HuH-7 (cell line): ENCODE results near the gene KIF3C.
A peak's percentile ranks its signal among the peaks of the same experiment; 100 is the strongest.
"Not testable (repeated sequence)": the region's sequence is repeated elsewhere in the genome, so short reads cannot be mapped to it uniquely, and the experiment has no call there.

Experiments
- DNase-seq: peaks from one replicate; pipeline ENCODE4 v3.0.0; 2011; ENCODE audit warnings: low spot score

KIF3C gene

GRCh38 chr2:25982273-25982967 is at the start of gene KIF3C:
Gene KIF3C (minus strand): TSS chr2:25982497. CDS start chr2:25981917, 580 bp downstream.
- DNase-seq = peak; percentile 69

DNA sequence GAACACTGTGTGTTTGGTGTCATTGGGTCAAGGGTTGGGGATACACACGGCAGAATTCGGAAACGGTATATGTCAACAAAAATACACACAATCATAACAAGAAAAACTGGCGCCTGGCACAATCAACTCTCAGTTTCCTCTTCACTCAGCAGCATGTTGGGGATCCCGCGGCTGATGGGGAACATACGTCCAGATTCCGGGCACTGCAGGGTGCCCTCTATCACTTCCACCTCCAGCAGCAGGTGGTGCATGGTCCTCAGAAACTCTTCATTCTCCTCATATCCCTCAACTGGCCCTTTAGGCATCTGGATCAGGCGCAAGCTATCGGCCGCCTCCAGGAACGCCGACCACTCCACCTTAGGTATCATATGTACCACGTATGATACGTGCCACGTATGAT is 45.8 kb upstream of the KIF3C start:
- not testable (repeated sequence) for DNase-seq

DNA sequence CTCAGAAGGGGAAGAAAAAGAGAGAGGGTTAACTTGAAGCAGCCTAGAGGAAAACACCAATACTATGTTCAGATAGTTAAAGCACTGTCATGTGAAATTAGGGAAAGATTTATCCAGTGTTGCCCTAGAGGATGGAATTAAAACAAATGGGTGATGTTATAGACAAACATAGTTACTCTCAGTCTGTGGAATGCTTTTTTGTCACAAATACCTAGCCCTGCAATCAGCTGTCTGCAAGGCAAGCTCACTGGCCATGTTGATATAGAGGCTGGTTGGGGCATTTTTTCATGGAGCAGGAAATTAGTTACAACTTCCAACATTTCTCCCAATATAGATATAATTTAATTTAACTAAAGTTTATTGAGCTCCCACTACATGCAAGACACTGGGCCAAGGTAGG is 43.2 kb upstream of the KIF3C start:
- no peak for DNase-seq

- no peak for DNase-seq
Observed at GRCh38 chr2:26024260-26024659, 42.0 kb upstream of the KIF3C start.

GRCh38 chr2:26020231-26020640 is 37.9 kb upstream of the KIF3C start:
- DNase-seq = no peak

GRCh38 chr2:26018184-26019055 is 36.1 kb upstream of the KIF3C start:
- no peak for DNase-seq

DNA sequence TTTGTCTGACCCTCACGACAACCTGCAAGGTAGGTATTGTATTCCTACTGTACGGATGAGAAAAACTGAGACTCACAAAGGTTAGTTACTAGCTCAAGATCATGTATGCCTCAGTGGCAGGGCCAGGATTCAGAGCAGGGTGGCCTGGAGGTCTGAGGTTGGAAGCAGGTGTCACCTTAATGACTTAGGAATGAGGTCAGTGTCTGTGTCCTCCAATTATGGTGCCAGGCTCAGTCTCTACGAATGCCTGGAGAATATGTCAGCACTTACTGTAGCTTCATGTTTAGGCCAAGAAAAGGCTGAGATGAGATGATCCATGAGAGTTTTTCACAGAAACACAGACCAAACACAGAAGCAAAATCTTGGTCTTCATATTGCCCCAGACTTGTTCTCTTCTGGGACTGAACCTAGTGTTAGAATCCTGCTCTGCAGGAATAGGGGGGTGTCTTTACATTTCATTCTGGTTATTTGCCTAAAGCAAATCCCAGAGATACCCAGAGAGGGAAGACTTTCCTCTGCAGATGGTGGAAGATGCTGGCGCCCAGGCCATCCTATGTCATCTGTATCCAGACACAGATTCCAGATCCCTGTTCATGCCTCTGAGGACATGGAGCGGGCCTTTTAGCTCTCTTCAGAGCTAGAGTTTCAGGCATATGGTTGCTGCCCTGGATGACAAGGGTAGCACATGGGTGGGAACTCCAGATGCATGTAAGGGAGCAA is 35.3 kb upstream of the KIF3C start:
- DNase-seq = no peak

- not testable (repeated sequence) for DNase-seq
Observed at GRCh38 chr2:26016706-26017045, 34.4 kb upstream of the KIF3C start.

DNA sequence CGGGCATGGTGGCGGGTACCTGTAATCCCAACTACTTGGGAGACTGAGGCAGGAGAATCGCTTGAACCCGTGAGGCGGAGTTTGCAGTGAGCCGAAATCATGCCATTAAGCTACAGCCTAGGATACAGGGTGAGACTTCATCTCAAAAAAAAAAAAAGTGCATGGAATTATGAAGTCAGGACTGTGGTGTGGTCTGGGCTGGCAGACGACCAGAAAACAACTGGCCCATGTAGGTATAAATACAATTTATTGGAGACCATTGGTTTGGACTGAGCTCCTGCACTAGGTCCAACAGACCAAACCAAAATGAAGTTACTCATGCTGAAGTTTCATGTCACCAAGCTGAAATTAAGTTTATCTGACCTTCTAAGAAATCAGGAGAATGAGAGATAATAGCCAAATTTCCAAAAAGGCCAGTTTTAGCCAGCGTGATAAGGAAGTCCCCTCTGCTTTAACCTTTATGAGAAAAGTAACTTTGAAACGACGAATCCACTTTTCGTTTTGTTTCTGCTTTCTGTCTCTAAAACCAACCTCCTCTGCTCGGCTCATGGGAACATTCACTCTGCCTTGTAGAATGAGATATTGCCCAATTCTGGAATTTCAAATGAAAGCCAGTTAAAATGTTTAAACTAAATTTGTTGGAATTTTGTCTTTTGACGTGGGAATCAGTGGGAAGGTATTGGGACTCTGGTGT is 33.9 kb upstream of the KIF3C start:
- no peak for DNase-seq

- DNase-seq = no peak
Observed at GRCh38 chr2:26013668-26014067, 31.4 kb upstream of the KIF3C start.

GRCh38 chr2:26011990-26012856 is 29.9 kb upstream of the KIF3C start:
- DNase-seq = no peak

DNA sequence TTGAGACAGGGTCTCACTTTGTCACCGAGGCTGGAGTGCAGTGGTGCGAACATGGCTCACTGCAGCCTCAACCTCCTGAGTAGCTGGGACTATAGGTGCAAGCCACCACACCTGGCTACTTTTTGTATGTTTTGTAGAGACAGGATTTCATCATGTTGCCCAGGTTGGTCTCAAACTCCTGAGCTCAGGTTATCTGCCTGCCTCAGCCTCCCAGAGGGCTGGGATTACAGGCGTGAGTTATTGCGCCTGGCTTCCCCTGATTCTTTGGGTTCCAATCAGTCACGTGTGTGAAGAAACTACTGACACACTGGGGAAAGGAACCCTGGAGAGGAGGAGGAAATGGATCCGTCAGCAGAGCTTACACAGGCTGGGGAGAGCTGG is 29.3 kb upstream of the KIF3C start:
- no peak for DNase-seq

DNA sequence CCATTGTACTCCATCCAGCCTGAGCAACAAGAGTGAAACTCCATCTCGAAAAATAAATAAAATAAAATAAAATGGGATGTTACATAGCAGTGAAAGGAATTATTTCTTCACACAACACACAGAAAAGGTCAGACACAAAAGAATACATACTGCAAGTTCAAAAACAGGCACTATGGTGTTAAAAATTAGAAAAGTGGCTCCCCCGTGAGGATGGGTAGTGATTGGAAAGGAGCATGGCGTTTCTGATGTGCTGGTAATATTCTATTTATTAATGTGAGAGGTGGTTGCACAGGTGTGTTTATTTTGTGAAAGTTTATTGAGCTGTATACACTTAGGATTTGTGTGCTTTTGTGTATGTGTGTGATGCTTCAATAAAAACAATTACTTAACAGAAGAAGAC is 28.6 kb upstream of the KIF3C start:
- no peak for DNase-seq

DNA sequence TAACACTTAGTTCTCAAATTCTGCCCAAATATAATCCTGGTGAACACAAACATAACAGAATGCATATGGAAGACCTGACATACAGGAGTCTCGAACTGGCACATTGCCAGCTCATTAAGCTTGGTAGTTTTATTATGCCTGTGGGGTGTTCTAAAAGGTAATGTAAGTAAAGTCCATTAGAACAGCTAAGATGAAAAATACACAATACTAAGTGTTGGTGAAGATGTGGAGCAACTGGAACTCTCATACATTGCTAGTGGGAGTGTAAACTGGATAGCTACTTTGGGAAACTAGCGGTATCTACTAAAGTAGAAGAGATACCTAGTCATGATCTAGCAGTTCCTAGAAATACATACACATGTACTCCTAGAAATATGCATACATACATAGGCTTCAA is 27.3 kb upstream of the KIF3C start:
- no peak for DNase-seq

GRCh38 chr2:26008851-26009566 is 26.7 kb upstream of the KIF3C start:
- DNase-seq = no peak

GRCh38 chr2:26008095-26008494 is 25.8 kb upstream of the KIF3C start:
- no peak for DNase-seq

GRCh38 chr2:26002632-26003310 is 20.5 kb upstream of the KIF3C start:
- DNase-seq = no peak

- no peak for DNase-seq
Observed at GRCh38 chr2:26001743-26002351, 19.6 kb upstream of the KIF3C start.

DNA sequence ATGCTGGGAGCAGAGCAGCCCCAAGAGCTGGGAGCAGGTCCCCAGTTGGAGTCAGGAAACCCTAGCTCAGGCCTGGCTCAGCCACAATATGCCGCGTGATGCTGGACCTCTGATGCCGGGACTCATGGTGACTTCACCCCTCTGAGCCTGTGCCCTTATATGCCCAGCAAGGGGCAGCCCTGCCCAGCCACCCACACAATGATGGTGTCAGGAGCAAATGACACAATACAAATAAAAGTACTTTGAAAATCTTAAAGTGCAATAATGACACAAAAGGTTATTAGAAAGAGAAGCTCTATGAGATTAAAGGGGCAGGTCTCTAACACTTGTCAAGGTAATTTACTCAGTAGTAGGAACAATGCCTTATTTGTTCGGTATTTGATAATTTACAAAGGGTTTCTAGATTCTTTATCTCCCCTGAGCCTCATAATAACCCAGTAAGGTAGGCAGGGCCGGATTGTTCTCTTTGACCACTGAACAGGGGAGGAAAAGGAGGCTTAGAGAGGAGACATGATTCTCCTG is 18.3 kb upstream of the KIF3C start:
- no peak for DNase-seq
